SU-DHL-6 (cell line): ENCODE results near the gene FUT9.

ENCODE experiments used
- H2AFZ ChIP-seq: fragments of 200-600 bp; sonication (generic); 2 replicates; pipeline ENCODE4 v1.6.1; 2014; ENCODE audit warnings: low read depth, mild to moderate bottlenecking, moderate library complexity, mixed read lengths, antibody characterized with exemption, low read length; ENCODE audit not compliant: severe bottlenecking
- H3F3A ChIP-seq: fragments of 200-600 bp; shearing (Covaris generic); 2 replicates; pipeline ENCODE4 v1.6.0; 2016; ENCODE audit warnings: antibody characterized with exemption, mild to moderate bottlenecking; ENCODE audit not compliant: insufficient read depth
- H3K27ac ChIP-seq: fragments of 200-600 bp; sonication (generic); 2 replicates; pipeline ENCODE4 v1.5.1; 2016; ENCODE audit warnings: low read depth, mild to moderate bottlenecking, low read length, moderate library complexity, mixed read lengths
- H3K27me3 ChIP-seq: fragments of 200-600 bp; sonication (generic), shearing (Covaris generic); 2 replicates; pipeline ENCODE4 v1.6.0; 2014; ENCODE audit warnings: mild to moderate bottlenecking, low read length
- H3K36me3 ChIP-seq: fragments of 200-600 bp; sonication (generic); 2 replicates; pipeline ENCODE4 v1.6.1; 2014; ENCODE audit warnings: mild to moderate bottlenecking, low read length, mixed read lengths
- H3K4me2 ChIP-seq: fragments of 300-600, 200-600 bp; shearing (Covaris generic), sonication (generic); 2 replicates; pipeline ENCODE4 v1.6.0; 2014; ENCODE audit warnings: low read length, low read depth, mild to moderate bottlenecking; ENCODE audit not compliant: poor library complexity, severe bottlenecking
- H3K4me3 ChIP-seq: fragments of 200-600 bp; sonication (generic); 2 replicates; pipeline ENCODE4 v1.5.1; 2014; ENCODE audit warnings: antibody characterized with exemption, low read length, mild to moderate bottlenecking, mixed read lengths; ENCODE audit not compliant: insufficient read depth, poor library complexity, severe bottlenecking
- H3K79me2 ChIP-seq: fragments of 200-600 bp; sonication (generic); 2 replicates; pipeline ENCODE4 v1.6.1; 2014; ENCODE audit warnings: mild to moderate bottlenecking, low read length, moderate library complexity; ENCODE audit not compliant: insufficient read depth
- H3K9ac ChIP-seq: fragments of 200-600 bp; sonication (generic); 2 replicates; pipeline ENCODE4 v1.7.0; 2014; ENCODE audit warnings: mild to moderate bottlenecking, low read length
- H3K9me2 ChIP-seq: fragments of 200-600 bp; sonication (generic); replicated peaks from 2 replicates; pipeline ENCODE4 v1.6.1; 2014; ENCODE audit warnings: low read length; ENCODE audit not compliant: insufficient read depth
- H3K9me3 ChIP-seq: fragments of 200-600 bp; sonication (generic); 2 replicates; pipeline ENCODE4 v1.6.1; 2014; ENCODE audit warnings: low read length, mixed read lengths; ENCODE audit not compliant: insufficient read depth
- H4K20me1 ChIP-seq: fragments of 200-600 bp; sonication (generic); 2 replicates; pipeline ENCODE4 v1.6.1; 2014; ENCODE audit warnings: low read depth, mild to moderate bottlenecking, antibody characterized with exemption, low read length, moderate library complexity, mixed read lengths
- EZH2phosphoT487 ChIP-seq: fragments of 200-600 bp; sonication (generic), shearing (Covaris generic); conservative IDR thresholded peaks from 2 replicates; pipeline ENCODE4 v1.6.1; 2018; ENCODE audit warnings: mild to moderate bottlenecking, antibody characterized with exemption, low read length, moderate library complexity, mixed read lengths
- TF ChIP-seq, protein P1 (sequence below): fragments of 200-600 bp; sonication (generic); IDR thresholded peaks from one replicate; pipeline ENCODE4 v1.5.1; 2017; ENCODE audit warnings: antibody characterized with exemption, mild to moderate bottlenecking, low read length, moderate library complexity; ENCODE audit not compliant: insufficient read depth, poor library complexity, severe bottlenecking

The FUT9 gene

DNA sequence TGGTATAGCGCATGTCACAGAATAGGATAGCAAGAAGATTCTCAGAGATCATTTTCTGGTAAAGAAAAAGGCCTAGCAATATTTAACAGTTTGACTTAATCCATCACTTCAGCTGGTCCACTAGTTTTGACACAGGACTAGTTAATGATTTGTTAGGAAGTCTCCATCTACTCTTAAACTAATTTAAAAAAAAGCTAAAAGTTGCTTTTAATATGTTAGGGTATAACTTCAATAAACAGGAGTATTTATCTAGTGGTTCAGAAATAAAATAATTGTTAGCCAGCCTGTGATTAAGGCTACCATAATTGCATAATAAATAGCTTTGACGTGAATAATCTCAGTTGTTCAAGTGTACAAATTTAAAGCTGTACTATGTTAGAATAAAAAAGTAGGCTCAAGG lies 195.6 kb downstream of the FUT9 start:
- no peak overlapping the region for H3K27ac ChIP-seq
- no peak overlapping the region for H2AFZ ChIP-seq
- no peaks in the 10 kb centered on the region for H3K79me2 ChIP-seq
- no peaks in the 10 kb centered on the region for H3K36me3 ChIP-seq
- TF ChIP-seq, protein P1, sequence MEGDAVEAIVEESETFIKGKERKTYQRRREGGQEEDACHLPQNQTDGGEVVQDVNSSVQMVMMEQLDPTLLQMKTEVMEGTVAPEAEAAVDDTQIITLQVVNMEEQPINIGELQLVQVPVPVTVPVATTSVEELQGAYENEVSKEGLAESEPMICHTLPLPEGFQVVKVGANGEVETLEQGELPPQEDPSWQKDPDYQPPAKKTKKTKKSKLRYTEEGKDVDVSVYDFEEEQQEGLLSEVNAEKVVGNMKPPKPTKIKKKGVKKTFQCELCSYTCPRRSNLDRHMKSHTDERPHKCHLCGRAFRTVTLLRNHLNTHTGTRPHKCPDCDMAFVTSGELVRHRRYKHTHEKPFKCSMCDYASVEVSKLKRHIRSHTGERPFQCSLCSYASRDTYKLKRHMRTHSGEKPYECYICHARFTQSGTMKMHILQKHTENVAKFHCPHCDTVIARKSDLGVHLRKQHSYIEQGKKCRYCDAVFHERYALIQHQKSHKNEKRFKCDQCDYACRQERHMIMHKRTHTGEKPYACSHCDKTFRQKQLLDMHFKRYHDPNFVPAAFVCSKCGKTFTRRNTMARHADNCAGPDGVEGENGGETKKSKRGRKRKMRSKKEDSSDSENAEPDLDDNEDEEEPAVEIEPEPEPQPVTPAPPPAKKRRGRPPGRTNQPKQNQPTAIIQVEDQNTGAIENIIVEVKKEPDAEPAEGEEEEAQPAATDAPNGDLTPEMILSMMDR: no peak
- no peak for TF ChIP-seq EZH2phosphoT487
- H3K4me2 ChIP-seq: no peak overlapping the region
- no peaks in the 10 kb centered on the region for H3F3A ChIP-seq
- H3K9me3 ChIP-seq: no peaks in the 10 kb centered on the region
- H3K4me3 ChIP-seq: no peak overlapping the region
- H3K9ac ChIP-seq: no peak overlapping the region
- H3K27me3 ChIP-seq: no peaks in the 10 kb centered on the region
- no peaks in the 10 kb centered on the region for H3K9me2 ChIP-seq
- no peaks in the 10 kb centered on the region for H4K20me1 ChIP-seq

DNA sequence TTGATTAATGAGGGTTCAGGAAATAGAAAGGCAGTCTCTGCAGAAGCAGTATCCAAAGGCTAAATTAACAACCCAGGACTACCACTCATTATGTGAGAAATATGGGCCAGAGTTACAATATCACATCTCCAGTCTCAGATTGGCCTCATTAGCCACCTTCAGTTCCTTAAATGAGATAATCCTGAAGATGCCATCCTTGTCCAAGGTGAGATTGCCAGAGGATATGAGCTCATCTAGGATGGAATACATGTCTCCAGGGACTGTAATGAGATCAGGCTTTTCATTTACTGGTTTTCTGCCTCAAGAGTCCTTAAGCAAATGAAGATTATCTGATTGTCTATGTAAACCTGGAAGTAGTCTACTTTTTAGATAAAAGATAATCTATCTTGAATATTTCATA lies 196.3 kb downstream of the FUT9 start:
- Histone ChIP-seq H3F3A (no peaks in the 10 kb centered on the region), H3K9ac (no peak overlapping the region), H4K20me1 (no peaks in the 10 kb centered on the region), H3K4me2 (no peak overlapping the region), H3K4me3 (no peak overlapping the region), H2AFZ (no peak overlapping the region), H3K27me3 (no peaks in the 10 kb centered on the region), H3K27ac (no peak overlapping the region), H3K79me2 (no peaks in the 10 kb centered on the region), H3K9me3 (no peaks in the 10 kb centered on the region), H3K36me3 (no peaks in the 10 kb centered on the region), H3K9me2 (no peaks in the 10 kb centered on the region)
- TF ChIP-seq EZH2phosphoT487: no peak
- TF ChIP-seq, protein P1: no peak

DNA sequence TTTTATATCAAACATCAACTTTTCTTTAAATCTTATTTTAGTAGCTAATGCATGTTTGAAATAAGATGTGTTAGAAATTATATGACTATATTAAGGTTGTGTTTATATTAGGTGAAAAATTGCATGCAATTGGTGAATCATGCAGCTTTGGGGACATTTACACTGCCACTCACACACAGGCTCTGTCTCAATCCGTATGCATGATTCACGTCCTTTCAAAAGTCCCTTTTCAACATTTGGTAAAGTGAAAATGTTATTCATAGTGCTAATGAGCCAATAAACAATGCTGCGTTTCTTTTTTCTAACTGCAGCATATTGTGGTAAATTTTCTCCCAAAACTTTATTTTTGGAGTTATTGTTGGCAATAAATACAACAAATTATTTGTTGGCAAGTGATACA lies 198.0 kb downstream of the FUT9 start:
- H3K9me3 ChIP-seq: no peaks in the 10 kb centered on the region
- H3K4me3 ChIP-seq: no peak overlapping the region
- H3K36me3 ChIP-seq: no peaks in the 10 kb centered on the region
- no peaks in the 10 kb centered on the region for H3F3A ChIP-seq
- no peaks in the 10 kb centered on the region for H3K27me3 ChIP-seq
- no peak overlapping the region for H2AFZ ChIP-seq
- H4K20me1 ChIP-seq: no peaks in the 10 kb centered on the region
- H3K9me2 ChIP-seq: no peaks in the 10 kb centered on the region
- no peaks in the 10 kb centered on the region for H3K79me2 ChIP-seq
- no peak overlapping the region for H3K9ac ChIP-seq
- H3K27ac ChIP-seq: no peak overlapping the region
- TF ChIP-seq, protein P1: no peak
- TF ChIP-seq EZH2phosphoT487: no peak
- H3K4me2 ChIP-seq: no peak overlapping the region

DNA sequence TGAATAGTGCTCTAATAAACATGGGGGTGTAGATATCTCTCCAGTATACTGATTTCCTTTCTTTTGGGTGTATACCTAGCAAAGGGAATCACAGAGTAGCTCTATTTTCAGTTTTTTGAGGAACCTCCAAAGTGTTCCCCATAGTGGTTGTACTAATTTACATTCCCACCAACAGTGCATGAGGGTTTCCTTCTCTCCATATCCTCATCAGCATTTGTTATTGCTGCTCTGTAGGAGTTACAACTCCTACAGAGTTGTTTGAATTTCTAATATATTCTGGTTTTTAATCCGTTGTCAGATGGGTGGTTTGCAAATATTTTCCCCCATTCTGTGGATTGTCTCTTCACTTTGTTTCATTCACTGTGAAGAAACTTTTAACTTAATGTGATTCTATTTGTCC lies 207.9 kb downstream of the FUT9 start:
- Histone ChIP-seq H3K36me3 (no peaks in the 10 kb centered on the region), H3K27ac (no peak overlapping the region), H3K9me2 (no peaks in the 10 kb centered on the region), H3K79me2 (no peaks in the 10 kb centered on the region), H3K27me3 (no peaks in the 10 kb centered on the region), H3K4me3 (no peak overlapping the region), H3F3A (no peaks in the 10 kb centered on the region), H3K9ac (no peak overlapping the region), H2AFZ (no peak overlapping the region), H3K4me2 (no peak overlapping the region), H4K20me1 (no peaks in the 10 kb centered on the region), H3K9me3 (no peaks in the 10 kb centered on the region)
- TF ChIP-seq, protein P1: no peak
- no peak for TF ChIP-seq EZH2phosphoT487
